ENCODE results near the gene ABCC10.
"Not testable (repeated sequence)": the region's sequence is repeated elsewhere in the genome, so short reads cannot be mapped to it uniquely, and the experiment has no call there.

The ABCC10 gene, protein sequence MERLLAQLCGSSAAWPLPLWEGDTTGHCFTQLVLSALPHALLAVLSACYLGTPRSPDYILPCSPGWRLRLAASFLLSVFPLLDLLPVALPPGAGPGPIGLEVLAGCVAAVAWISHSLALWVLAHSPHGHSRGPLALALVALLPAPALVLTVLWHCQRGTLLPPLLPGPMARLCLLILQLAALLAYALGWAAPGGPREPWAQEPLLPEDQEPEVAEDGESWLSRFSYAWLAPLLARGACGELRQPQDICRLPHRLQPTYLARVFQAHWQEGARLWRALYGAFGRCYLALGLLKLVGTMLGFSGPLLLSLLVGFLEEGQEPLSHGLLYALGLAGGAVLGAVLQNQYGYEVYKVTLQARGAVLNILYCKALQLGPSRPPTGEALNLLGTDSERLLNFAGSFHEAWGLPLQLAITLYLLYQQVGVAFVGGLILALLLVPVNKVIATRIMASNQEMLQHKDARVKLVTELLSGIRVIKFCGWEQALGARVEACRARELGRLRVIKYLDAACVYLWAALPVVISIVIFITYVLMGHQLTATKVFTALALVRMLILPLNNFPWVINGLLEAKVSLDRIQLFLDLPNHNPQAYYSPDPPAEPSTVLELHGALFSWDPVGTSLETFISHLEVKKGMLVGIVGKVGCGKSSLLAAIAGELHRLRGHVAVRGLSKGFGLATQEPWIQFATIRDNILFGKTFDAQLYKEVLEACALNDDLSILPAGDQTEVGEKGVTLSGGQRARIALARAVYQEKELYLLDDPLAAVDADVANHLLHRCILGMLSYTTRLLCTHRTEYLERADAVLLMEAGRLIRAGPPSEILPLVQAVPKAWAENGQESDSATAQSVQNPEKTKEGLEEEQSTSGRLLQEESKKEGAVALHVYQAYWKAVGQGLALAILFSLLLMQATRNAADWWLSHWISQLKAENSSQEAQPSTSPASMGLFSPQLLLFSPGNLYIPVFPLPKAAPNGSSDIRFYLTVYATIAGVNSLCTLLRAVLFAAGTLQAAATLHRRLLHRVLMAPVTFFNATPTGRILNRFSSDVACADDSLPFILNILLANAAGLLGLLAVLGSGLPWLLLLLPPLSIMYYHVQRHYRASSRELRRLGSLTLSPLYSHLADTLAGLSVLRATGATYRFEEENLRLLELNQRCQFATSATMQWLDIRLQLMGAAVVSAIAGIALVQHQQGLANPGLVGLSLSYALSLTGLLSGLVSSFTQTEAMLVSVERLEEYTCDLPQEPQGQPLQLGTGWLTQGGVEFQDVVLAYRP (N-terminal part only)

DNA sequence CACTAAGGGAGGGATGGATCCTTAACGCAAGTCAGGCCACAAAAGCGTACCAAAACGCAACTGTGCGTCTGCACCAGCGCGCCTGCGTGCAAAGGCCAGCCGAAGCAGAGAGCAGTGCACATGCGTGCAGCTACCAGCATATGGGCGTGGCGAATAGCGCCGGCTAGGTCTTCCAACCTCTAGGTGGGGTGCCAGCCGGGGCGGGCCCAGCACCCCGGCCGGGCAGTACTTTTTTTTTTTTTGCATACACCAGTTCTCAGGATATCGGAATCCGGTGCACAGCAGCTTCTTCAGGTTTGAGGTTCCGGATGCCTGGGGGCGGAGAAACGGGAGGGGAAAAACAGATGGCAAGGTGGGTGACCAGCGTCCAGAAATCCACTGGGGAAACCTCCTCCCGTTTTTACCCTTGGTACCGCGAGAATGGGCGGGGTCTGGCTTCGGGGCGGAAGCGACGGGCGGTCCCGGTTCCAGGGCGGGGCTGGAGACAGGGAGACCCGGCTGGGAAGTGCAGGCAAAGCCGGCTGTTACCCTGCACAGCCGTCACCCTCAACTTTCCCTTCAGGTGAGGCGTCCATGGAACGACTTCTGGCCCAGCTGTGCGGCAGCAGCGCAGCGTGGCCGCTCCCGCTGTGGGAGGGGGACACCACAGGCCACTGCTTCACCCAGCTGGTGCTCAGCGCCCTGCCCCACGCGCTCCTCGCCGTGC, at the start of gene ABCC10:
Gene ABCC10, plus strand, starts transcription at position 136 of the 706 bp plus-strand sequence. Its CDS starts 438 bp downstream, at position 574.
- peak; percentile 92 to 93 for DNase-seq

DNA sequence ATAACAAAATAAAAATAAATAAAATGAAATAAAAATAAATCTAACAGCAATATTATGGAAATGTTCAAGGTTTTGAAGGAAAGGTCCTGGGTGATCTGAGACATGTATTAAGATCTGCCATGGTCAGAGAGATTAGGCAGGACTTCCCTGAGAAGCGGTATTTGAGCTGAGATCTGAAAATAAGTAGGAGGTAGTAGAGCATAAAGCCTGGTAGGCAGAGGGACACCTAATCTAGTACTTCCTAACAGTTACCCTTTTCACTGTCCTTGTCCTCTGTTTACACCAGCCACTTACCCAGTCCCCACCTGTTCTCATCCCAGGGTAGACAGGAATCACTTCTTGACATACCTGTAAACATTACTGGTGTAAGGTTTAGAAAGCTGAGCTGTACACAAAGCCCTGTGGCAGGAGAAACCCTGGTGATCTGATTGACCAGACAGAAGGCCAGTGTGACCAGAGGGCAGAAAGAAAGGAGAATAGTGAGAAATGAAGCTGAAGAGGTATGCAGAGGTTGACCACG, 49.6 kb upstream of the ABCC10 start:
- DNase-seq, result no peak

DNA sequence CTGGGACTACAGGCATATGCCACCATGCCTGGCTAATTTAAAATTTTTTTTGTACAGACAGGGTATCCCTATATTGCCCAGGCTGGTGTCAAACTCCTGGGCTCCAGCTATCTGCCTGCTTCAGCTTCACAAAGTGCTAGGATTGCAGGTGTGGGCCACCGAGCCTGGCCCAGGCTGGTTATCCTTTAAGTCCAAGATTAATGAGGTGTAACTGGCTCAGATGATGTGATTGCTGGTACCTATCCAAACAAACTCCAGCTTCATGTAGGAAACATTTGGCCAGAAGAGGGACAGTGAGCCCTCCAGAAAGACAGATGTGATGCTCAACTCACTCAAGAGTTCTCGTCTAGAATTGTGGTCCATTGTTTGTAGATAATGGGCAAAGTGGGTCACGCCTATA, 48.7 kb upstream of the ABCC10 start:
- DNase-seq, result no peak

DNA sequence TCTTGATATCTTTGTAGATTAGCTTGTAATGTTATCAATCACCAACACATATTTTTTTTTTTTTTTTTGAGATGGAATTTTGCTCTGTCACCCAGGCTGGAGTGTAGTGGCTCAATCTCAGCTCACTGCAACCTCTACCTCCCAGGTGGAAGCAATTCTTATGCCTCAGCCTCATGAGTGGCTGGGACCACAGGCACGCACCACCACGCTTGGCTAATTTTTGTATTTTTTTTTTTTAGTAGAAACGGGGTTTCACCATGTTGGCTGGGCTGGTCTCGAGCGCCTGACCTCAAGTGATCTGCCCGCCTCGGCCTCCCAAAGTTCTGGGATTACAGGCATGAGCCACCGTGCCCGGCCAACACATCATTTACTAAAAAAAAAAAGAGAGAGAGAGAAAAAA, 46.5 kb upstream of the ABCC10 start:
- DNase-seq, result not testable (repeated sequence)

DNA sequence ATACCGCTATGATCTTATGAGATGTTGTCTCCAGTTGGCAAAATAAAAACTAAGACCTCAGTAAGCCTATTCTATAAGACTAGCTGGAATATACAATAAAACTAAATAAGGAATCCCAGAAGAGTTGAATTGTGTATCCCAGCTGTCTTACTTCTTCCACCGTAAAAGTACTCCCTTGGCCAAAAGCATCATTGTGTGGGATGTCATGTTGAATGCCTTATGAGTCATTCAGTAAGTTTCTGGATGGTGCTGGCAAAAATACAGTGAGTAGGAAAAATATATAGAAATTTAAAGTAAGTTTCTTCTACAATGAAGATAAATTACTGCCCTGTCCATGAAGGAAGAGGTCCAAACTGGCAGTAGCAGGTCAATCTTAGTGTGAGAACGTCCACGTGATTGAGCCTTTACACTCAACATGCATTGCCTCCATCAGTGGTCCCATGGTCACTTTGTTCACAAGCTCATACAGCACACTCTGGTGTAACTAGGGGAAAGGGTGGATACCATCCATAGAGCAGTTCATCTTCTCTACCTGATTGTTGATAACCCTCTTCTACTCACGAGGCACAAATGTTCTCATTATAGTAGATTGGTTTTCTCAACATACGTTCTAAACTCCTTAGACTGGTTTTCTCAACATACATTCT, 44.2 kb upstream of the ABCC10 start:
- no peak for DNase-seq

DNA sequence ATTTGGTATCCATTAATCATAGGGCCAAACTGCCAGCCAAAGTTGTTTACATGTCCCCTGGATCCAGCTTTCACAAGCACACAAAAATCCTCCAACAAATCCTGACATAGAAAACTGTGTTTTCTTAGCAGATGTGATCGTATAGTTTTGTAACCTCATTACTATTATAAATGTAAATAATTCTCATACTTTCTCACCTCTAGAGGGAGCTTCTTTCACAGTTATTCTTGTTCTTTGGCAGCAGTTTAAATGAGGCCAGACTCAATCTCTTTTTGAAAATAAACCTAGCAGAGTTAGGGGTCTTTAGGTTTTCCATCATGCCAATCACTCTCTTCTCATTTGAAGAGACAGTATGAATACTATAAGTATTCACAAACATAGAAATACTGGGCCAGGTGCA, 40.8 kb upstream of the ABCC10 start:
- DNase-seq, result no peak

DNA sequence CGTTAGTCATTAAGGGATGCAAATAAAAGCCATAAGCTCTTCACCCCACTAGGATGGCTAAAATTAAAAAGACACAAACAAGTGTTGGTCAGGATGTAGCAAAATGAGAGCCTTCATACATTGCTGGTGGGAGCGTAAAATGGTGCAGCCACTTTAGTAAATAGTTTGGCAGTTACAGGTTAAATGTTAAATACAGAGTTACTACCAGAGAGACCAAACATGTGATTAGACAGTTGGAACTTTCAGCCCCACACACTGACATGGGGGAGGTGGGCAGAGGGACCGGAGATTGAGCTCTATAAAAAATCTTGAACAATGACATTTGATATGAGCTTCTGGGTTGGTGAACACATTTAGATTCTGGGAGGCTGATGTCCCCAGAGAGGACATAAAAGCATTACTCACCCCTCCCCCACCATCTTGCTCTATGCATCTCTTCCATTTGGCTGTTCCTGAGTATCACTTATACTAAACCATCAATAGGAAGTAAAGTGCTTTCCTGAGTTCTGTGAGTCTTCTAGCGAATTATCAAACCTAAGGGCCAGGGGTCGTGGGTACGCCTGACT, 37.5 kb upstream of the ABCC10 start:
- no peak for DNase-seq

DNA sequence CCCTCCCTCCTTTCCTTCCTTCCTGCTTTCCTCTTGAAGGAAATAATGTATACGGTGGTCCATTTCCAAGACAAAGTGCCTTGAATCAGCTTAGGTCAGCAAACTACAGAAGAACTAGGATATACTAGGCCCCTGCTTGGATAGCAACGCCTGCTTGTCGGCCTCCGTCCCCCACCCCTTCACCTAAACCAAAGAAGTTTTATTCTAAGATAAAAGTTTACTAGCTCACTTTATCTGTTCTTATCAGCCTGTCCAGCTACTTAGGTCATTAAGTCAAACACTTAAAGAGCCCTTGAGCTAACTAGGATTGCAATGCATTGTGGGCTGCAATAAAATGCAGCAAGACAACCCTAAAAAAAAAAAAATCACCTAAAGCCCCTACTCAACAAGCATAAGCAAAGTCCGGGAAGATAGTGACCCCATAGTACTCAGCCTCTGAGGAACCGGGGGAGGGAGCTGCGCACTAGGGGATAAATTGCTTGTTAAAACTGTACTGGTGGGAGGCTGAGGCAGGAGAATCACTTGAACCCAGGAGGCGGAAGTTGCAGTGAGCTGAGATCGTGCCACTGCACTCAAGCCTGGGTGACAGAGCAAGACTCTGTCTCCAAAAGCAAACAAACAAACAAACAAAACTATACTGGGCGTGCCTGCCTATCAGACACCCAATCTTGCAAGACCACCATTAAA, 36.4 kb upstream of the ABCC10 start:
- not testable (repeated sequence) for DNase-seq

DNA sequence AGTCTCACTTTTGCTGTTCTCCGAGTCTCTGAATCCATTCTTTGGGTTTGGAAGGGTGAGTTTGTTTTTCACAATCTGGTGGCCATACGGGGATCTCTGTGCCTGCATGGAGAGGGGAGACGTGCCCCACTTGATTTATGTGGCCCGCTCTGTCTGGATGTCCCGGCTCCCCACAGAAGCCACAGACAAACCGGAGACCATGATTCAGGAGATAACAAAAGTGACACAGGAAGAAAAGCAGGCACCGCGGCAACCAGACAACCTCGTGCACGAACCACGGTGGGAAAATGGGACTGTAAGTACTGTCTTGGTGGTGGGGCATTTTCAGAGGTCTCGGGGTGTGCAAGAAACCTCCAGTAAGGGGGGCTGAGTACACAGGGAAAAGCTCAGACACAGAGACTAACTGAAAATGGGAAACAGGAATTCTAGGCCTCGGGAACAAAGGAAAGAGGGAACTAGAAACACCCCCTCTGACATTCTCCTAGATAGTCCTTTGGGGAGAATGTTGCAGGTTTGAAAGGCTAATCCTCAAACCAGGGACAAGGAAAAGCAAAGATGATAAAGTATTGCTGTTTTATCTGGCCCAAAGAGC, 35.8 kb upstream of the ABCC10 start:
- DNase-seq, result peak; percentile 29 to 38

DNA sequence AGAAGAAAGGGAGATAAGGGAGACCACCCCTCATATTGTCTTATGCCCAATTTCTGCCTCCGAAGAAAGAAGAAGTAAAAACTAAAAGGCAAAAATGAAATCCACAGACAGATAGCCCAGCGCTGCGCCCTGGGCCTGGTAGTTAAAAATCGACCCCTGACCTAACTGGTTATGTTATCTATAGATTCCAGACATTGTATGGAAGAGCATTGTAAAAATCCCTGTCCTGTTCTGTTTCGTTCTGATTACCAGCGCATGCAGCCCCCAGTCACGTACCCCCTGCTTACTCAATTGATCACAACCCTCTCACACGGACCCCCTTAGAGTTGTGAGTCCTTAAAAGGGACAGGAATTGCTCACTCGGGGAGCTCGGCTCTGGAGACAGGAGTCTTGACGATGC, 34.2 kb upstream of the ABCC10 start:
- not testable (repeated sequence) for DNase-seq

DNA sequence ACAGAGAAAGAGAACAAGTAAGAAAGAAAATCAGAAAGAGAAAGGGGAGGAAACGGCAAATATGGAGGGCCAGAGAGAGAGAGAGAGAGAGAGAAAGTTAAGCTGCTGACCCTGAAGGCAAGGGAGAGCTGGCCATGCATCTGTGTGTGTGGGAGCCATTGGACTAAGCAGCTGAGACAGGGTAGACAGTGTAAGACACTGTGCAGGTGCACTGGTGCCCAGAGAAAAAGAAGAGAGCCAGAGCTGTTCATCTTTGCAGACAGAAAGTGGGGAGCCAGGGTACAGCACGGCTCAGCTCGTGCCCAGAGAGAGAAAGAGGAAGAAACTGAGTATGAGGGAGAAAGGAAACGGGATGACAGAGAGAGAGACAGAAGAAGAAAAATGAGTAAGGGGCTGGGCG, 33.7 kb upstream of the ABCC10 start:
- DNase-seq, result no peak

DNA sequence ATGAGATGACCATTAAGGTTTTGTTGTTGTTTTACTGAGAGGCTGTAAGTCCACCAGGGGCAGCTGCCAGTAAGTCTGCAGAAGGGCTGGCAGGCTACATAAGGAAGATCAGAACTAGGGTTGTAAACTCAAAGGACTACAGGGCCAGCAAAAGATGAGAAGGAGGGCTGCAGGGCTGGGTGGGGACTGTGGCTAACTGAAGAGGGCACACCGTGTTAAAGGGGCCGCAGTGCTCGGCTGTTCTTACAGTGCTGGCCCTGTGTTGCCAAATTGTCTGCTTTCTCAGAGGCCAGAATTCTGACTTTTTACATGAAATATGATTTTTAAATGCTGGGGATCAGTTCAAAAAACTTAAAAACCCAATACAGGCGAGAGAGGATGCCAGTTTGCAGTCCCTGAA, 32.4 kb upstream of the ABCC10 start:
- DNase-seq, result no peak

DNA sequence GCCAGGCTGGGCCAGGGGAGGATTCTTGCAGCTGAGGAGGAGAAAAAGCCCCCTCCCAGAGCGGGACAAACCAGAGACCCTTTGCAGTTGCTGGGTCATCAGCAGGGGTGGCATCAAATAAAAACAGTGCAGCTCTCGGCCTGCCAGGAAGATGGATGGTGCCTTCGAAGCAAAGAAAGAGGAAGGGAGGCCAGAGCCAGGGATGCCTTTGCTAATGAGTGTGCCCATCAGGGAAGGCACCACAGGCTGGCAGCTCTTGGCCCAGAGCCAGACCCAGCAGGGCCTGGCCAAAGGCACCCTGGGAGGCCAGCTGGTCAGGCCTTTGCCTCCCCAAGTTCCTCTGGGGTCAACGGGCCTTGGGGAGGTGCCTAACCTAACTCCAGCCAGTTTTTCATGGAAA, 31.6 kb upstream of the ABCC10 start:
- DNase-seq, result no peak

DNA sequence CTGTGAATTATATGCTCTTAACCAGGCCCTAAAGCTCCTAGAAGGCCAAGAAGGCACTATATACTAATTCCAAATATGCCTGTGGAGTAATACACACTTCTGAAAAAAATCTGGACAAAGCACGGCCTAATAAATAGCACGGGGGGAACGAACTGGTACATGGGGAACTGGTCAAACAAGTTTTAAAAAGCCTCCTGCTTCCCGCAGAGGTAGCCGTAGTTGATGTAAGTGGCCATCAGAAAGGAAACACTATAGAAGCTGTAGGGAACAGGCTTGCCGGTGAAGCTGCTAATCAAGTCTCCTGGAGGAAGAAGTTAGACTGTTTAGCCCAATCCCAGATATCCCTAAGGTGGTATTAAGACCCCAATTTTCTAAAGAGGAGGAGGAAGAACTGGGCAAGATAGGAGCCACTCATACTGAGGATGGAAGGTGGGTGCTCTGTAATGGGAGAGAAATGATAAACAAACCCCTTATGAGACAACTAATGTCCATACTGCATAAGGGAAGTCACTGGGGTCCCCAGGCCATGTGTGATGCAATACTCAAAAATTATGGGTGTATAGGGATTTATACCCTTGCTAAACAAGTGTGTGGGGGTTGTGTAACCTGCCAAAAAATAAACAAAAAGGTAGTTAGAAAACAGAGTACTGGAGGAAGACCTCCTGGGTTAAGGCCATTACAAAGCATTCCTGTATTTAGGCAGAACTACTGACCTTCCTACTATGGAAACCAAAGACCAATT, 30.8 kb upstream of the ABCC10 start:
- DNase-seq, result no peak

DNA sequence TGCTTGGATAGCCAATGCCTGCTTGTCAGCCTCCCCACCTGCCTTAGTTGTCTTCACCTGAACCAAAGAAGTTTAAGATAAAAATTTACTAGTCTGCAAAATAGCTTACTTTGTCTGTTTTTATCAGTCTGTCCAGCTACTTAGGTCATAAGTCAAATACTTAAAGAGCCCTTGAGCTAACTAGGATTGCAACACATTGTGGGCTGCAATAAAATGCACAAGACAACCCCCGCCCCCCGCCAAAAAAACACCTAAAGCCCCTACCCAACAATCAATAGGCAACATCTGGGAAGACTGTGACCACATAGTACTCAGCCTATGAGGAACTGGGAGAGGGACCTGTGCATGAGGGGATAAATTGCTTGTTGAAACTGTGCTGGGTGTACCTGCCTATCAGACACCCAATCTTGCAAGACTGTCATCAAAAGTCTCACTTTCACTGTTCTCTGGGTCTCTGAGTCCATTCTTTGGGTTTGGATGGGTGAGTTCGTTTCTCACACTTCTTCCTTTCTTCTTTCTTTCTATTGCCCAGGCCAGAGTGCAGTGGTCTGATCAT, 27.3 kb upstream of the ABCC10 start:
- no peak for DNase-seq

DNA sequence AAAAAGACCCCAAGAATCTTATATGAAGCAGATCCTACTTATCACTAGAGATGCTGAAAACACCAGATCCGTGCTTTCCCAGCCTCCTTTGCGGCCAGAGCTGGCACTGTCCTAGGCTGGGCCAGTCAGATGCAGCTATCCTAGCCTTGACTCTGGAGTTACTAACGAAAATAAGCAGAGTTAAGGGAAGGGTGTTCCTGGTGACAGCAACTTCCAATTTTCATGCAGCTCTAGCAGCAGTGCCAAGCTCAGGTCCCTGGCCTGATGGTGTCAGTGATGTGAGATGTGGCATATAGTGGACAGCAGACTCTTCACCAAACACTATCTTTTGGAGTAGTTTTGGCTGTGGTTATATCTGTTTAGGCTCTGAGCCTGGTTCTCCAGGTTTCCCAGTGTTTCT, 25.6 kb upstream of the ABCC10 start:
- no peak for DNase-seq

DNA sequence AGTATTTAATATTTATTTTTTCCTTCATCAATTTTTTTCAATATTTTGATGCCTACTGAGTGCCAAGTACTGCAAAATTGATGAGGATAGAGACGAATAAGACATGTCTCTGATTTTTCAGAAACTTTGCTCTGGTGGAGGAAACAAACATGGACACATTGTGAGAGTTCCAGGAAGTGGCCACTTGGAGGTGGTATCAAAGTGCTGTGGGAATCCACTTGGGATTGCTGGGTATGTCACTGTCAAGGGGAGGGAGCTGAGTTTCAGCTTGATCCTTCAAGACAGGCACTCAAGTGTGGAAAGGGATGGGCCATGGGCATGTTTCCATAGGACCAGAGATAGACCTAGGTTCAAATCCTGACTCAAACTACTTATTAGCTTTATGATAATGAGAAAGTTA, 24.5 kb upstream of the ABCC10 start:
- no peak for DNase-seq

DNA sequence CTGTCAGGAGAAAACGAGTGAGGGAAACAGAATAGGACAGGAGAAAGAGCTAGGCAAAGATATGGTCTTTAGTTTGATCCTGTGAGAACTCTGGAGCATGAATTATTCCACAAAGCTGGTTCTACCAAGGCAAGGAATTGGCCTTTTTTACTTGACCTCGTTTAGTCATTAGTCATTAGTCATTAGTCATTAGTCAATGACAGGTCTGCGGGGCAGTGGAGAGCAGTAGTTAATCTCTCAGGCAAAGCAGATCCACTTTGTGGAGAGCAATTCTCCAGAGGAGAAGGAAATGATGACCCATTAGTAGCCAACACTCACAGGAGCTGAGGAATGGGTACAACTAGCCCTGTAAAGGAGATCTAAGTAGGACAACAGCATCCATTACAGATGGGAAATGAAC, 22.0 kb upstream of the ABCC10 start:
- no peak for DNase-seq

DNA sequence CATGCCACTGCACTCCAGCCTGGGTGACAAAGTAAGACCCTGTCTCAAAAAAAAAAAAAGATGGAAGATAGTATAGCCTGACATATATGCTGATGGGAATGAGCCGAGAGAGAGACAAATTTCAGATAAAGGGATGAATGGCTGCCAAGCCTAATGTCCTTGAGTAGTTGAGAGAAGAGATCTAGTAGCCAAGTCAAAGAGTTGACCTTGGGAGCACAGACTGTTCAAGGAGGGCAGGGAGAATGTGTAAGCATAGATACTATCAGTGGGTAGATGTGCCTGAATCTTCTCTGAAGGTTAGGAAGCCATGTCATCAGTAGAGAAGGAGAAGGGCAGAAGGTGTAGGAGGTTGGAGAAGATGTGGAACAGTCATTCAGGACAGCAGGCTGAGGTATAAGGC, 20.0 kb upstream of the ABCC10 start:
- no peak for DNase-seq
